Parathyroid adenoma (tissue), 2 donors: ENCODE measurements around the gene CFLAR.
"Not testable (repeated sequence)": the region's sequence is repeated elsewhere in the genome, so short reads cannot be mapped to it uniquely, and the experiment has no call there.

Experiments
- H2AFZ ChIP-seq: fragments of 300-600 bp; sonication (generic); one replicate; pipeline ENCODE4 v1.7.0; 2017; ENCODE audit warnings: antibody characterized with exemption, mild to moderate bottlenecking
- H3K27ac ChIP-seq: fragments of 300-600 bp; sonication (generic); one replicate; pipeline ENCODE4 v1.7.0; 2017
- H3K27me3 ChIP-seq: fragments of 300-600 bp; sonication (generic); one replicate; pipeline ENCODE4 v1.7.0; 2017; ENCODE audit warnings: low read length; ENCODE audit not compliant: control insufficient read depth, insufficient read depth
- H3K36me3 ChIP-seq: fragments of 300-600 bp; sonication (generic); one replicate; pipeline ENCODE4 v1.7.0; 2017; ENCODE audit warnings: low read length; ENCODE audit not compliant: control insufficient read depth, insufficient read depth
- H3K4me1 ChIP-seq: fragments of 300-600 bp; sonication (generic); one replicate; pipeline ENCODE4 v1.7.0; 2017; ENCODE audit warnings: control low read depth
- H3K4me2 ChIP-seq: fragments of 300-600 bp; sonication (generic); one replicate; pipeline ENCODE4 v1.7.0; 2017; ENCODE audit warnings: low read length
- H3K4me3 ChIP-seq: fragments of 300-600 bp; sonication (generic); one replicate; pipeline ENCODE4 v1.7.0; 2017; ENCODE audit warnings: low read depth, low read length
- H3K79me2 ChIP-seq: fragments of 300-600 bp; sonication (generic); one replicate; pipeline ENCODE4 v1.7.0; 2017; ENCODE audit warnings: control low read depth
- H3K9ac ChIP-seq: fragments of 300-600 bp; sonication (generic); one replicate; pipeline ENCODE4 v1.7.0; 2017; ENCODE audit warnings: mild to moderate bottlenecking
- H3K9me3 ChIP-seq: fragments of 300-600 bp; sonication (generic); one replicate; pipeline ENCODE4 v1.7.0; 2017; ENCODE audit warnings: low read length; ENCODE audit not compliant: control insufficient read depth
- CTCF ChIP-seq: fragments of 300-600 bp; sonication (generic); IDR thresholded peaks from one replicate; pipeline ENCODE4 v1.7.0; 2017; ENCODE audit warnings: antibody characterized with exemption, mild to moderate bottlenecking
- donor health status: primary hyperparathyroidism.

The CFLAR gene

GRCh38 chr2:201167546-201167945 is 51.6 kb downstream of the CFLAR start:
- Histone ChIP-seq H3K27me3 (no peaks in the 10 kb centered on the region), H3K4me2 (no peak overlapping the region), H3K4me3 (no peak overlapping the region), H3K79me2 (no peaks in the 10 kb centered on the region), H3K9me3 (no peaks in the 10 kb centered on the region), H3K27ac (no peak overlapping the region), H3K4me1 (no peaks in the 10 kb centered on the region), H3K9ac (no peak overlapping the region), H2AFZ (no peak overlapping the region), H3K36me3 (no peaks in the 10 kb centered on the region)
- no peak for TF ChIP-seq CTCF

GRCh38 chr2:201168496-201168895 is 52.5 kb downstream of the CFLAR start:
- not testable (repeated sequence) for H3K27me3 ChIP-seq, H2AFZ ChIP-seq, H3K9me3 ChIP-seq, H3K27ac ChIP-seq, H3K4me2 ChIP-seq, H3K79me2 ChIP-seq, H3K4me1 ChIP-seq, H3K4me3 ChIP-seq, H3K9ac ChIP-seq, H3K36me3 ChIP-seq

GRCh38 chr2:201171259-201171814 is 55.4 kb downstream of the CFLAR start:
- Histone ChIP-seq H3K27ac (no peak overlapping the region), H3K4me1 (no peaks in the 10 kb centered on the region), H2AFZ (no peak overlapping the region), H3K9me3 (no peaks in the 10 kb centered on the region), H3K4me2 (no peak overlapping the region), H3K9ac (no peak overlapping the region), H3K27me3 (no peaks in the 10 kb centered on the region), H3K36me3 (no peaks in the 10 kb centered on the region), H3K79me2 (no peaks in the 10 kb centered on the region), H3K4me3 (no peak overlapping the region)
- no peak for TF ChIP-seq CTCF

- no peak overlapping the region for H3K4me2 ChIP-seq
- no peak overlapping the region for H2AFZ ChIP-seq
- H3K9ac ChIP-seq, result no peak overlapping the region
- no peak for TF ChIP-seq CTCF
- H3K9me3 ChIP-seq, result no peaks in the 10 kb centered on the region
- H3K27ac ChIP-seq, result no peak overlapping the region
- H3K4me3 ChIP-seq, result no peak overlapping the region
- no peaks in the 10 kb centered on the region for H3K4me1 ChIP-seq
- no peaks in the 10 kb centered on the region for H3K27me3 ChIP-seq
- H3K36me3 ChIP-seq, result no peaks in the 10 kb centered on the region
- H3K79me2 ChIP-seq, result no peaks in the 10 kb centered on the region
Measured at GRCh38 chr2:201172279-201172678, 56.3 kb downstream of the CFLAR start.

GRCh38 chr2:201174687-201175086 is 58.7 kb downstream of the CFLAR start:
- no peaks in the 10 kb centered on the region for H3K79me2 ChIP-seq
- H3K9me3 ChIP-seq, result no peaks in the 10 kb centered on the region
- H3K4me1 ChIP-seq, result no peaks in the 10 kb centered on the region
- H3K27ac ChIP-seq, result no peak overlapping the region
- no peak for TF ChIP-seq CTCF
- no peaks in the 10 kb centered on the region for H3K27me3 ChIP-seq
- no peak overlapping the region for H2AFZ ChIP-seq
- H3K9ac ChIP-seq, result no peak overlapping the region
- no peak overlapping the region for H3K4me3 ChIP-seq
- no peak overlapping the region for H3K4me2 ChIP-seq
- no peaks in the 10 kb centered on the region for H3K36me3 ChIP-seq
